GM12875 (cell line): ENCODE measurements around the gene POLR2A.

Experiments used
- H3K4me3 ChIP-seq: one replicate; pipeline ENCODE4 v1.5.1; 2011; ENCODE audit warnings: low read depth, low read length, control low read depth
- CTCF ChIP-seq: IDR thresholded peaks from 2 replicates; pipeline ENCODE4 v1.5.1; 2011; ENCODE audit warnings: low read depth, mild to moderate bottlenecking, control low read depth, inconsistent platforms, low read length, moderate library complexity, borderline replicate concordance; ENCODE audit not compliant: insufficient read depth

The POLR2A gene

DNA sequence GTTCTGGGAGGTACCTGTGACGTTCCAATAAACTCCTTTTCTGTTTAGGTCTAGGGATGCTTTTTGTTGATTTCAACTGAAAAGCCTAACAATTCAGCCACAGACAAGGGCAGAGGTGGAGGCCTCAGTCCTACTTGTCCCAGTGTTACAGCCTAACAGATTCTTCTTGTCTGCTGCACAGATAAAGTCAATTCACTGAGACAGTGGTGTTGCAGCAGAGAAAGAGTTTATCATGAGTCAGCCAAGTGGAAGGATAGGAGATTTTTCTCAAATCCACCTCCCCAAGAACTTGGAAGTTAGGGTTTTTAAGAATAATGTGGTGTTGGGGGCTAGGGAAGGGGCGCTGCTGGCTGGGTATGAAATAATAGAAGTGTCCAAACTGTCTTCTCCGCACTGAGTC lies 53.9 kb downstream of the POLR2A start:
- H3K4me3 ChIP-seq: no peak overlapping the region
- no peak for TF ChIP-seq CTCF

DNA sequence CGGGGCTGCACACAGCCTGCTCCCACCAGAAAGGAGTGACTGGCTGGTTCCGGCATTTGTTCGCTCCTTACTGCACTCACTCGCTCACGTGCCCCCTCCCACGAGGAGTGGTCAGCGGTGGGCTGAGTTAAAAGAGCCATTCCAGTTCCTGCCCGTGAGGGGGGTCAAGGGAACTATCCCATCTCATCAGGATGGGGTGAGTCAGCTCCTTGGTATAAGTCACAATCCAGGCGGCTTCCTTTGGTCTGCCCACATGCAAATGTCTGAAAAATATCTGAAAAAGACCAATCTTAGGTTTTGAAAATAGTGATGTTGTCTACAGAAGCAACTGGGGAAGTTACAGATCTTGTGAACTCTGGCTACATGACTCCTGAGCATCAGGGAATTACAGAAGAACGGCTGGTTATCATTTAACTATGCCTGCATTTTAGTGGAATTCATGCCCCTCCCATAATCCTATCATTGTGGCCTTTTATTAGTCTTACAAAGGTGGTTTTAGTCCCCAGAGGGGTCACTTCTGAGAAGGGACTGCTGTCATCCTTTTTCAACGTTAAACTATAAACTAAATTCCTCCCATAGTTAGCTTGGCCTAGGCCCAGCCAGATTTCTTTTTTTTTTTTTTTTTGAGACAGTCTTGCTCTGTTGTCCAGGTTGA lies 54.9 kb downstream of the POLR2A start:
- H3K4me3 ChIP-seq: no peak overlapping the region
- no peak for TF ChIP-seq CTCF

GRCh38 chr17:7541074-7541621 lies 57.0 kb downstream of the POLR2A start:
- no peak for TF ChIP-seq CTCF
- H3K4me3 ChIP-seq: no peak overlapping the region

- TF ChIP-seq CTCF: no peak
- no peak overlapping the region for H3K4me3 ChIP-seq
These were observed 60.7 kb downstream of the POLR2A start for GRCh38 chr17:7544911-7545310.

GRCh38 chr17:7548585-7549400 lies 64.6 kb downstream of the POLR2A start, which contains the start of gene TNFSF12:
Gene TNFSF12 (plus strand): TSS chr17:7549058. CDS start chr17:7549154, 96 bp downstream.
- 0 out of 2 replicates have a peak, but pooled peaks have one; percentile 2 for TF ChIP-seq CTCF
- peak within 1 kb of the TSS; percentile 65 for H3K4me3 ChIP-seq
